Erythroblast (primary cell): Measurements from ENCODE around the gene CERS6.
"Not testable (repeated sequence)": the region's sequence is repeated elsewhere in the genome, so short reads cannot be mapped to it uniquely, and the experiment has no call there.

Source experiments
- GATA1 ChIP-seq: IDR thresholded peaks from 2 replicates; pipeline ENCODE4 v1.6.1; 2011; ENCODE audit warnings: low read depth, mild to moderate bottlenecking, control low read depth, low read length, moderate library complexity
- POLR2A ChIP-seq: IDR thresholded peaks from 2 replicates; pipeline ENCODE4 v1.6.1; 2011; ENCODE audit warnings: mild to moderate bottlenecking, low read length

GRCh38 chr2:168493219-168493618 lies 37.1 kb downstream of the CERS6 start:
- not testable (repeated sequence) for TF ChIP-seq POLR2A, GATA1
